ENCODE results near the gene TANC1. TPM values are rescaled to one million over a fixed set of nuclear protein-coding genes. Genes with fewer than 3 reads are reported as not detected.

Gene TANC1
- total RNA-seq, 4 donors from 2014 or later: 34.5 to 125 (median 47.0) TPM

DNA sequence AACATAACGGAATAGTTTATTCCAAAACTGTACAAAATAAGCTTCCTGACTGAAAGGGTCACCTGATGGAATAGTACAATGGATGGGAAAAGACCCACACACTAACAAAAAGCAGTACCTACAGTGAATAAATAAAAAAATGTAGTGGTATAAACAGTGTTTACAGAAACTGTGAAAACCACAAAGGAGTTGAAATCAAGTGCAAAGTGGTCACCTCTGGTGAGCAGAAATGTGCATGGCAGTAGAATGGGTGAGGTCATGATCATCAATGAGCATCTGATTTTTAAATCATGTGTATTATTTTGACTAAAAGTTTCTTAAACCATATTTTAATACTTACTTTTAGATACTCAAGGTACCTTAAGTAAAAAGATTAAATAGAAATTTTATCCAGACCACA, 306.7 kb downstream of the TANC1 start:
- H3K4me1 ChIP-seq: no peaks in the 10 kb centered on the region
- in situ Hi-C loops (cut with MboI; ENCODE audit: low pct_ligation_motif_present in 1 of 4, low pct_unique_long_range_greater_than_20kb in 1 of 4, low sequenced_read_pairs in 3 of 4) (no loop called here), intact Hi-C loops (cut with DNase I; ENCODE audit: low total_unique reads) (no loop called here)
- H3K4me3 ChIP-seq: no peak overlapping the region
- no peak overlapping the region for H3K27ac ChIP-seq
- H3K27me3 ChIP-seq: no peaks in the 10 kb centered on the region
- DNase-seq: no peak
- no peaks in the 10 kb centered on the region for H3K9me3 ChIP-seq
- TF ChIP-seq POLR2A (IDR thresholded peaks at IDR 0.05): no peak
- TF ChIP-seq, protein P1, sequence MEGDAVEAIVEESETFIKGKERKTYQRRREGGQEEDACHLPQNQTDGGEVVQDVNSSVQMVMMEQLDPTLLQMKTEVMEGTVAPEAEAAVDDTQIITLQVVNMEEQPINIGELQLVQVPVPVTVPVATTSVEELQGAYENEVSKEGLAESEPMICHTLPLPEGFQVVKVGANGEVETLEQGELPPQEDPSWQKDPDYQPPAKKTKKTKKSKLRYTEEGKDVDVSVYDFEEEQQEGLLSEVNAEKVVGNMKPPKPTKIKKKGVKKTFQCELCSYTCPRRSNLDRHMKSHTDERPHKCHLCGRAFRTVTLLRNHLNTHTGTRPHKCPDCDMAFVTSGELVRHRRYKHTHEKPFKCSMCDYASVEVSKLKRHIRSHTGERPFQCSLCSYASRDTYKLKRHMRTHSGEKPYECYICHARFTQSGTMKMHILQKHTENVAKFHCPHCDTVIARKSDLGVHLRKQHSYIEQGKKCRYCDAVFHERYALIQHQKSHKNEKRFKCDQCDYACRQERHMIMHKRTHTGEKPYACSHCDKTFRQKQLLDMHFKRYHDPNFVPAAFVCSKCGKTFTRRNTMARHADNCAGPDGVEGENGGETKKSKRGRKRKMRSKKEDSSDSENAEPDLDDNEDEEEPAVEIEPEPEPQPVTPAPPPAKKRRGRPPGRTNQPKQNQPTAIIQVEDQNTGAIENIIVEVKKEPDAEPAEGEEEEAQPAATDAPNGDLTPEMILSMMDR (IDR thresholded peaks at IDR 0.05): no peak
- TF ChIP-seq POLR2AphosphoS5 (IDR thresholded peaks at IDR 0.05): no peak
- no peak for TF ChIP-seq EP300 (IDR thresholded peaks at IDR 0.05; ENCODE audit: low read depth)
- WGBS, 2 donors (ENCODE audit: low coverage in 1 of 2): 97 to 100% methylated on average over 1 of the region's 1 CpG
- H3K36me3 ChIP-seq: peaks cover 0 to 21% (median 5%) of the 10 kb centered on the region in 4 donors

DNA sequence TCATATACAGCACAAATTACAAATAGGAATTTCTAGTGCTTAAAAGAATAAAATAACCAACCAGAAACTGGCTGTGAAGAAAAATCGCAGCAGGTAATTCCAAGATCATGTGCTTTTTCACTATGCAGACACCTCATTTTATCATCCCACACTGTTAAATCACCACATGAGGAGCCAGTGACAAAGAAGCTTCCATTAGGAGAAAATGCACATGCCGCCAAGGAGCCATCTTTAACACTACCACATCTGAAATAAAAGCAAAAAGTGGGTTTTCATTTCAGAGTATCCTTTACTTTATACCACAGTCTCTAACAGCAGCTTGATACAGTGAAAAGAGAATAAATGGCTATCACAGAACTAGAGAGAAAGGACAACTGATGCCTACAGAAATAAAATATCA, 311.3 kb downstream of the TANC1 start:
- no peak for TF ChIP-seq POLR2AphosphoS5 (IDR thresholded peaks at IDR 0.05)
- TF ChIP-seq, protein P1 (IDR thresholded peaks at IDR 0.05): no peak
- TF ChIP-seq EP300 (IDR thresholded peaks at IDR 0.05; ENCODE audit: low read depth): no peak
- no peak for TF ChIP-seq POLR2A (IDR thresholded peaks at IDR 0.05)
- no peak overlapping the region for H3K4me3 ChIP-seq
- DNase-seq: no peak
- in situ Hi-C loops (cut with MboI; ENCODE audit: low pct_ligation_motif_present in 1 of 4, low pct_unique_long_range_greater_than_20kb in 1 of 4, low sequenced_read_pairs in 3 of 4) (no loop called here), intact Hi-C loops (cut with DNase I; ENCODE audit: low total_unique reads) (no loop called here)
- peaks cover 0 to 15% (median 5%) of the 10 kb centered on the region in 4 donors for H3K36me3 ChIP-seq
- WGBS, 2 donors (ENCODE audit: low coverage in 1 of 2): 87 to 95% methylated on average over 2 of the region's 2 CpGs
- no peak overlapping the region for H3K27ac ChIP-seq
- no peaks in the 10 kb centered on the region for H3K27me3 ChIP-seq
- no peaks in the 10 kb centered on the region for H3K9me3 ChIP-seq
- H3K4me1 ChIP-seq: peaks cover 0 to under 1% (median 0%) of the 10 kb centered on the region in 4 donors

DNA sequence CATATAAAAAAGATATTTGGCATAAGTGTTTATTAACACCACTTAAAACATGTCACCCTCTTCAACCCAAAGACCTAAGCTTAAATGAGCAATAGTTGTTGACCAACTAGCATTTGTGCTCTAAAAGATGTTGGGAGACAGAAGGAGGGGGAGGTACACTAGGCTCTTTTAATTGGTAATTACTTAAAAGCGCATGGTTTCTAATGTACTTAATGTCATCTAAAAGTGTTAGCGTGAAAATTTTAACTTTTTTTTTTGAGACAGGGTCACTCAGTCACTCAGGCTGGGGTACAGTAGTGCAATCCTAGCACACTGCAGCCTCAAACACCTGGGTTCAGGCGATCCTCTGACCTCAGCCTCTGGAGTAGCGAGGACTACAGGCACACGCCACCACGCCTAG, 312.6 kb downstream of the TANC1 start:
- 88 to 97% methylated on average over 6 of the region's 6 CpGs for WGBS, 2 donors (ENCODE audit: low coverage in 1 of 2)

More for the DNA sequence above, 312.6 kb downstream of the TANC1 start:
- in situ Hi-C loops (cut with MboI; ENCODE audit: low pct_ligation_motif_present in 1 of 4, low pct_unique_long_range_greater_than_20kb in 1 of 4, low sequenced_read_pairs in 3 of 4) (no loop called here), intact Hi-C loops (cut with DNase I; ENCODE audit: low total_unique reads) (no loop called here)
- DNase-seq: no peak
- Histone ChIP-seq H3K4me3 (no peak overlapping the region), H3K4me1 (peaks cover 0 to 13% (median 5%) of the 10 kb centered on the region in 4 donors), H3K27me3 (no peaks in the 10 kb centered on the region), H3K27ac (no peak overlapping the region), H3K36me3 (peaks cover 0 to 11% (median 5%) of the 10 kb centered on the region in 4 donors), H3K9me3 (no peaks in the 10 kb centered on the region)
- TF ChIP-seq, protein P1 (IDR thresholded peaks at IDR 0.05): no peak
- TF ChIP-seq EP300 (IDR thresholded peaks at IDR 0.05; ENCODE audit: low read depth): no peak
- TF ChIP-seq POLR2A (IDR thresholded peaks at IDR 0.05): no peak
- TF ChIP-seq POLR2AphosphoS5 (IDR thresholded peaks at IDR 0.05): no peak

Small RNAs within 50 kb of the gene (small RNA-seq; reads per million reads assigned to genes)
- gene MIR6888: 0 reads per million in 4 donors
- 0 reads per million in 4 donors for gene RNU2-21P
- gene RNU6-580P: 0 reads per million in 4 donors

Other genes with a start within 250 kb of the TANC1 start
- not detected for gene DAPL1, start 173.3 kb upstream of the TANC1 start, total RNA-seq

All from transverse colon (tissue), 4 donors.